ENCODE data around the gene CHST11.

- TF ChIP-seq POLR2A (IDR thresholded peaks at IDR 0.05; ENCODE audit: low read length): no peak
- no peak for TF ChIP-seq GATA1 (IDR thresholded peaks at IDR 0.05; ENCODE audit: low read depth, low read length)
These were observed 339.7 kb downstream of the CHST11 start for GRCh38 chr12:104796475-104796862.
